HG03565 (cell line): ENCODE data around the gene LGI2.
A peak's percentile ranks its signal among the peaks of the same experiment; 100 is the strongest.
"Not testable (repeated sequence)": the region's sequence is repeated elsewhere in the genome, so short reads cannot be mapped to it uniquely, and the experiment has no call there.

Experiments used
- ATAC-seq: cut with Tn5 transposase; IDR thresholded peaks from one replicate; pipeline ENCODE4 v1.9.1; 2021; ENCODE audit warnings: mild to moderate bottlenecking, moderate library complexity; ENCODE audit not compliant: unreplicated experiment

The LGI2 gene

GRCh38 chr4:25050370-25051078, 19.8 kb upstream of the LGI2 start:
- no peak for ATAC-seq

- no peak for ATAC-seq
These were observed 12.8 kb upstream of the LGI2 start for GRCh38 chr4:25043548-25043947.

GRCh38 chr4:25033526-25033925, 2.8 kb upstream of the LGI2 start:
- no peak for ATAC-seq

- ATAC-seq: no peak
These were observed 1.4 kb upstream of the LGI2 start for GRCh38 chr4:25032126-25032525.

- ATAC-seq: no peak
These were observed 403 bp upstream of the LGI2 start for GRCh38 chr4:25031077-25031621.

GRCh38 chr4:25029479-25030276, 1.1 kb downstream of the LGI2 start:
- no peak for ATAC-seq

GRCh38 chr4:25028851-25029250, 1.9 kb downstream of the LGI2 start:
- ATAC-seq: no peak

GRCh38 chr4:25022766-25023165, 8.0 kb downstream of the LGI2 start:
- no peak for ATAC-seq

GRCh38 chr4:25021216-25021615, 9.5 kb downstream of the LGI2 start:
- no peak for ATAC-seq

- no peak for ATAC-seq
These were observed 10.5 kb downstream of the LGI2 start for GRCh38 chr4:25020236-25020635.

- no peak for ATAC-seq
These were observed 11.2 kb downstream of the LGI2 start for GRCh38 chr4:25019501-25019900.

- ATAC-seq: no peak
These were observed 15.7 kb downstream of the LGI2 start for GRCh38 chr4:25015012-25015411.

GRCh38 chr4:25014662-25014983, 16.1 kb downstream of the LGI2 start:
- ATAC-seq: not testable (repeated sequence)

GRCh38 chr4:25013756-25014661, 16.7 kb downstream of the LGI2 start:
- no peak for ATAC-seq

GRCh38 chr4:25012655-25013054, 18.1 kb downstream of the LGI2 start:
- no peak for ATAC-seq

GRCh38 chr4:25011135-25011866, 19.4 kb downstream of the LGI2 start:
- no peak for ATAC-seq

- ATAC-seq: no peak
These were observed 23.1 kb downstream of the LGI2 start for GRCh38 chr4:25007598-25007997.

- no peak for ATAC-seq
These were observed 28.1 kb downstream of the LGI2 start for GRCh38 chr4:25002681-25003080.

GRCh38 chr4:25001509-25001908, 29.2 kb downstream of the LGI2 start:
- peak; percentile 59 for ATAC-seq

GRCh38 chr4:25000639-25001038, 30.1 kb downstream of the LGI2 start:
- ATAC-seq: no peak
